GM18505 (cell line): ENCODE results near the gene PFKFB3.
"Not testable (repeated sequence)": the region's sequence is repeated elsewhere in the genome, so short reads cannot be mapped to it uniquely, and the experiment has no call there.

Experiments
- ATAC-seq: cut with Tn5 transposase; IDR thresholded peaks from one replicate; pipeline ENCODE4 v1.9.1; 2021; ENCODE audit not compliant: unreplicated experiment
- POLR2A ChIP-seq: IDR thresholded peaks from 4 replicates; pipeline ENCODE4 v1.6.1; 2011; ENCODE audit warnings: borderline replicate concordance; ENCODE audit not compliant: insufficient read depth, insufficient read length; ENCODE audit errors: extremely low read depth

Gene PFKFB3

DNA sequence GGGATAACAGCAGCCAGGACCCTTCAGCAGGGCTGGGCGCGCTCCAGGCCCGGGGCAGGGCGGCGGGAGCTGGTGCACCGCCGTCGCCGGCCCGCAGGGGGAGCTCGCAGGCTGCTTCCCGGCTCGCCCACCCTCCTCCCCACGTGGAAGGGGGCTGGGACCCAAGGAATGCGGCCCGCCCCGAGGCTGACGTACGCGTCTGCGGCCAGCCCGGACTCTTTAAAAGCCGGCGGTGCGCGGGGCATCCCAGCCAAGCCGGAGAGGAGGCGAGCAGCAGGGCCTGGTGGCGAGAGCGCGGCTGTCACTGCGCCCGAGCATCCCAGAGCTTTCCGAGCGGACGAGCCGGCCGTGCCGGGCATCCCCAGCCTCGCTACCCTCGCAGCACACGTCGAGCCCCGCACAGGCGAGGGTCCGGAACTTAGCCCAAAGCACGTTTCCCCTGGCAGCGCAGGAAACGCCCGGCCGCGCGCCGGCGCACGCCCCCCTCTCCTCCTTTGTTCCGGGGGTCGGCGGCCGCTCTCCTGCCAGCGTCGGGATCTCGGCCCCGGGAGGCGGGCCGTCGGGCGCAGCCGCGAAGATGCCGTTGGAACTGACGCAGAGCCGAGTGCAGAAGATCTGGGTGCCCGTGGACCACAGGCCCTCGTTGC, at the start of gene PFKFB3:
TSS of gene PFKFB3 (plus strand) at position 249 of the 647 bp plus-strand sequence. CDS start at position 578, 329 bp downstream.
- peak; percentile 69 for ATAC-seq
- peak; percentile 92 for TF ChIP-seq POLR2A

DNA sequence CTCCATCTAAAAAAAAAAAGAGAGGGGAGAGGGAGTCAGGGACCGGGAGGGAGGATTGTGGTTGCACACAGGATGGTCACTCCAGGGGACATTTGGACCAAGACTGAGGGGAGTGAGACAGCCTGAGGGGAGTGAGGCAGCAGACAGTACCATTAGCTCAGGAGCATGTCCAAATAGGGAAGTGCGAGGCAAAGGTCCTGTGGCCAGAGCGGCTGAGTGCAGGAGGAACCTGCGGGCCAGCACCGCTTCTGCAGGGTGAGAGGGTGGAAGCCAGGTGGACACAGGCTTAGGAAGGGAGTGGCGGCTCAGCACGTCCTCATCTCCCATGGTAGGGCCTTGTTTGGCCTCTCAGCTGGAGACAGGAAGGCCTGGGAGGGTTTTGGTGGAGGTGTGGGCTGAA, 48.9 kb upstream of the PFKFB3 start:
- no peak for ATAC-seq
- no peak for TF ChIP-seq POLR2A

DNA sequence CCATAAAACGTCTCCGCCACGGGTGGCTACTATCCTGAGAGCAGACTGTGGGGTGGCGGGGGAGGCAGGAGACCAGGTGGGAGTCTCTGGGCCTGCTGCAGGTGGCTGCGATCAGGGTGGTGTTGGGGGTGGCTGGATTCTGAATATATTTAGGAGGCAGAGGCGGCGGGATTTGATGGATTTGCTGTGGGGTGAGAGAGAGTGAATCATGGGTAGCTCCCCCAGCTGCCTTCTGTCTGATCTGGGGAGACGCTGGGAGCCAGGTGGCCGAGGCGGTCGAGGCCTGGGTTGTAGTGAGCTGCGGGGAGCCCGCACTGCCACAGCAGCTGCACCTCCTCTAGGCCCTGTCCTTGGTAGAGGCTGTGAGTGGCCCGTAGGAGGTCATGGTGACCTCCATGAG, 48.2 kb upstream of the PFKFB3 start:
- no peak for TF ChIP-seq POLR2A
- no peak for ATAC-seq

GRCh38 chr10:6158276-6158675, 44.5 kb upstream of the PFKFB3 start:
- ATAC-seq: no peak
- TF ChIP-seq POLR2A: no peak

DNA sequence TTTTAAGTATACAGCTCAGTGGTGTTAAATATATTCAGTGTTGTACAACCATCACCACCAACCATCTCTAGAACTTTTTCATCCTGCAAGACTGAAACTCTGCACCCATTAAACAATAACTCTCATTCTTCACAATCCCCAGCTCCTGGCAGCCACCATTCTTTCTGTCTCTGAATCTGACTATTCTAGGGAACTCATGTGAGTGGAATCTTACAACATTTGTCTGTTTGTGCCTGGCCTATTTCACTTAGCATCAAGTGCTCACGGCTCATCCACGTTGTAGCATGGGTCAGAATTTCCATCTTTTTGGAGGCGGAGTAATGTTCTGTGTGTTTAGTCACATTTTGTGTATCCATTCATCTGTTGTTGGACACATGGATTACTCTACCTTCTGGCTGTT, 40.8 kb upstream of the PFKFB3 start:
- no peak for ATAC-seq
- no peak for TF ChIP-seq POLR2A

GRCh38 chr10:6162589-6163356, 40.0 kb upstream of the PFKFB3 start:
- ATAC-seq: no peak
- no peak for TF ChIP-seq POLR2A

DNA sequence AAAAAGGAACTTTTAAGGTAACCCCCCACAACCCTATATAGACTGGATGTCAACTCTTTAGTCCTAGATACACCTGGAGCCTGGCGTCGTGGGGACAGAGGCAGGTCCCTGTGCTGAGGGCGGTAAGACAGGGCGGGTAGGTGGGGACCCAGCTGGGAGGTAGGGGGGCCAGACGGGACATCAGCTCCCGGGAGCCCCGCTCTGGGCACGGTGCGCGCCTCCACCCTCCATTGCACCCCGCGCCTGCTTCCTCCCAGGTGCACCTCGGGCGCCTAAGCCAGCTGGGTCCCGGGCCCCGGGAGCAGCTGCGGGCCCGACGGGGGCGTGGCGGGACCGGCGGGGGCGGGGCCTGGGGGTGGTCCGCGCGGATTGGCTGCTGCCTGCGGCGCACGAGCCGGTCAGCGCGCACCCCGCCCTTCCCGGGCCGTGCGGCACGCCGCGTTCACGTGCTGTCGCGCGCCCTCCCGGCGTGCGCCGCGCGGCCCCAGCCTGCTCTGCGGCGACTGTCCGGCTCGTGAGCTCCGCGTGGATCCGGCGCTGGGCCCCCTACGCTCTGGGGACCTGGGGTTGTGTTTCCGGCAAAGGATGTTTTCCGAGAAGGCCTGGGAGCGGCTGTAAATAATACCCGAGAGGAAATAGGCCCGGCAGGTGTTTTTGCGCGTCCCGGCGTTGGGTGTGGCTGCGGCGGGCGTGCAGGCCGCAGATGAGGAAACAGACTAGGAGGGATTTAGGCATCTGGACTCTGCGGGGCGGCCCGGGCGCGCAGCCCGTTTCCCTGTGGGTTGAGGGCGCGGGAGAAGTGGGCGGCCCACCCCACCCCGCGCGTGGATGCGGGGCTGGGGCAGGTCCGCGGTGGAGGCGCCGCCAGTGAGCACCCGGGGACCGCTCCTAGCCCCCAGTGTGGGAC, 39.1 kb upstream of the PFKFB3 start:
- TF ChIP-seq POLR2A: peak; percentile 90
- peak; percentile 95 for ATAC-seq

GRCh38 chr10:6164271-6165095, 38.2 kb upstream of the PFKFB3 start:
- ATAC-seq: no peak
- no peak for TF ChIP-seq POLR2A

DNA sequence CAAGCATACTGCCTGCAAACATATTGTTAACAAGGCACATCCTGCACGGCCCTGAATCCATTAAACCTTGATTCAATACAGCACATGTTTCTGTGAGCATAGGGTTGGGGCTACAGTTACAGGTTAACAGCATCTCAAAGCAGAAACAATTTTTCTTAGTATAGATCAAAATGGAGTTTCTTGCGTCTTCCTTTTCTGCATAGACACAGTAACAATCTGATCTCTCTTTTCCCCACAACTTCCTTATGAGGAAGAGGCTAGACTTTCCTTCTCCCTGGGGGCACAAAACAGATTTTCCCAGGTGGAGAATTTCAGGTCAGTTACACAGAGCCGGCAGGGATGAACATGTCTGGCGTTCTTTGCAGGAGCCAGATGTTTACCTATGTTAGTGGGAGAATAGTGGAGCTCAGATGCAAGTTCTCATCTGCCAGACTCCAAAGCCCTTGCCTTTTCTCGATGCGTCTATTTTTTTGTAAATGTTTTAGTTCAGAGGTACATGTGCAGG, 37.5 kb upstream of the PFKFB3 start:
- no peak for ATAC-seq
- no peak for TF ChIP-seq POLR2A

GRCh38 chr10:6165933-6166332, 36.8 kb upstream of the PFKFB3 start:
- ATAC-seq: not testable (repeated sequence)

- ATAC-seq: no peak
- no peak for TF ChIP-seq POLR2A
Measured at GRCh38 chr10:6167456-6167855, 35.3 kb upstream of the PFKFB3 start.

DNA sequence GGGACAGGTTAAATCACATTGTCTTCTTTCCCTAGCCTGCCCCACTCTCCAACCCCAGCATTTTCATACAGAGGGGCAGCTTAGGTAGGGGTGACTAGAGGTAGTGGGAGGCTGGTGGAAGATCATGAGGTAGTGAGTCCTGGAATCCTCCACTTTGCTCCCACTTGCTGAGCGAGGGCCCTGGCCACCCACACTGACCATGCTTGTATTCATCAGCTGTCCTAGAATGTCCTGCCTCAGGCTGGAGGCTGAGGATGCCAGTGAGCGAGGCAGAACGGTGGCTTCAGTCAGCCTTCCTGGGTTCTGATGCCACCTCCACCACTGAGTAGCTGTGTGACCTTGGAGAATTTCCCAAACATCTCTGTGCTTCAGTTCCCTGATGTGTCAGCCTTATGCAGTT, 34.6 kb upstream of the PFKFB3 start:
- ATAC-seq: no peak
- TF ChIP-seq POLR2A: no peak
